HL-60/S4 treated with retinoic acid at 250 ng/mL for 4 days and 3 days (cell line): ENCODE results near the gene PLGLB1.
"Not testable (repeated sequence)": the region's sequence is repeated elsewhere in the genome, so short reads cannot be mapped to it uniquely, and the experiment has no call there.

Source experiments
- in situ Hi-C: fragments of 300-500 bp; cut with MboI; formaldehyde crosslinking; loops from 2 replicates; pipeline ENCODE4 v1.7.0; 2022; ENCODE audit warnings: low sequenced_read_pairs

Gene PLGLB1

GRCh38 chr2:87021744-87022143 is at the start of gene PLGLB1:
PLGLB1 (minus strand) TSS chr2:87021844; CDS start chr2:87021783, 61 bp downstream.
- in situ Hi-C loops, result not testable (repeated sequence)

DNA sequence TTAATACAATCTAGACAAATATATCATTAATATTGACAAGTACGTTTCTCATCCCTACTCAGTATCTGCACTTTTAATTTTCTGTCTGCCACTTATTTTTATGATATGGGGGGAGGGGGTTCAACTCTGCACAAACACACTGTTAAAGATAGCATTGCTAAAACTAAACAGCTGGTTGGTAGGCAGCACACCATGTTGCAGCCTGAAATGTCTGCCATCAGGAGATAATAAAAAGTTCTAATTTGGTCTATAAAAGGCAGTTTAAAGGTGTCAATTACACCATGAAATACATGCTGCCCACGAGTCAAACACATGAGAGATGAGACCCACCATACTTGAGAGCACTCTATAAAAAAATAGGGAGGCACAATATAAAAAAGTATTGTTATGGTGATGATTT is 42.7 kb upstream of the PLGLB1 start:
- in situ Hi-C loops, result not testable (repeated sequence)

DNA sequence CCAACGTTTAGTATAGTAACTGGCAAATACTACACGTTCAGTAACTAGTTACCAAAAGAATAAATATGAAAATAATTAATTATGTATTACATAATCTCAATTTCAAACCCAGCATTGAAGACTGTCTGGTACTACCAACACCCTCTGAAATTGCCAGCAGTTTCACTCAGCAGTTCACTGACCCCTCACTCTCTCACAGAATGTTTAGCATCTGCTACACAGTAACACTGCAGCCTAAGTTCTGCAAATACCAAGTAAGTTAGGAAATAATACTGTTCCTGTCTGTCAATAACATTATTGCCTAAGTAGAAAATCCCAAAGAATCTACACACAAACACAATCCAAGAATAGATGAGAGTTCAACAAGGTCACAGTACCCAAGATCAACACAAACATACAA is 41.8 kb upstream of the PLGLB1 start:
- in situ Hi-C loops, result not testable (repeated sequence)

GRCh38 chr2:87061519-87061918 is 39.9 kb upstream of the PLGLB1 start:
- in situ Hi-C loops, result not testable (repeated sequence)

DNA sequence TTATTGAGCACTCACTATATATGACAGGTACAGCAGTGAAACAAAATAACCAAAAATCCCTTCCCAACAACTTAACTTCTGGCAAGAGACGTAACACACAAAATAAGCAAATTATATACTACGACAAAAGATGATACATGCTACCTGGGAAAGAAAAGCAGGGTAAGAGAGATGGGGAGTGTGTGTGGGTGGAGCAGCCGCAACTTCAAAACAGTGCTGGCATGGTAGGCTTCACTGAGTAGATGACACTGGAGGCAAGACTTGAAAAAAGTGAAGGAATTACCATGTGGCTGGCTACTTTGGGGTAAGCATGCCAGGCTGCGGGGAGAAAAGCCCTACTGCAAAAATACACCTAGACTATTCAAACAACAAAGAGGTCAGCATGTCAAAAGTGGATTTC is 36.0 kb upstream of the PLGLB1 start:
- in situ Hi-C loops, result not testable (repeated sequence)

GRCh38 chr2:87056843-87057242 is 35.2 kb upstream of the PLGLB1 start:
- in situ Hi-C loops, result not testable (repeated sequence)

DNA sequence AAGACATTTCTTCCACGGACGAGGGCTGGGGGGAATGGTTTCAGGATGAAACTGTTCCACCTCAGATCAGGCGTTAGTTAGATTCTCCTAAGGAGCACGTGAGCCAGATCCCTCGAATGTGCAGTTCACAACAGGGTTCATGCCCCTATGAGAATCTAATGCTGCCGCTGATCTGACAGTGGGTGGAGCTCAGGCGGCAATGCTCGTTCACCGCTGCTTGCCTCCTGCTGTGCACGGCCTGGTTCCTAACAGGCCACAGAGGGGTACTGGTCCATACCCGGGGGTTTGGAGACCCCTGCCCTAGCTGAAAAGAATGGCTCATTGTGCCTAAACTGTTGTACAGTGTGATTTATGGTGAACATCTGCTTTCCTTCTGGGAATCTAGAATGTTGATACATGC is 34.8 kb upstream of the PLGLB1 start:
- in situ Hi-C loops, result not testable (repeated sequence)

GRCh38 chr2:87054375-87054774 is 32.7 kb upstream of the PLGLB1 start:
- in situ Hi-C loops, result not testable (repeated sequence)

GRCh38 chr2:87041321-87041978 is 19.8 kb upstream of the PLGLB1 start:
- in situ Hi-C loops, result not testable (repeated sequence)

- in situ Hi-C loops, result not testable (repeated sequence)
Measured at GRCh38 chr2:87028607-87029006, 7.0 kb upstream of the PLGLB1 start.

GRCh38 chr2:87026816-87027215 is 5.2 kb upstream of the PLGLB1 start:
- in situ Hi-C loops, result not testable (repeated sequence)

- in situ Hi-C loops, result not testable (repeated sequence)
Measured at GRCh38 chr2:87025927-87026326, 4.3 kb upstream of the PLGLB1 start.

GRCh38 chr2:87023988-87024615 is 2.5 kb upstream of the PLGLB1 start:
- in situ Hi-C loops, result not testable (repeated sequence)

DNA sequence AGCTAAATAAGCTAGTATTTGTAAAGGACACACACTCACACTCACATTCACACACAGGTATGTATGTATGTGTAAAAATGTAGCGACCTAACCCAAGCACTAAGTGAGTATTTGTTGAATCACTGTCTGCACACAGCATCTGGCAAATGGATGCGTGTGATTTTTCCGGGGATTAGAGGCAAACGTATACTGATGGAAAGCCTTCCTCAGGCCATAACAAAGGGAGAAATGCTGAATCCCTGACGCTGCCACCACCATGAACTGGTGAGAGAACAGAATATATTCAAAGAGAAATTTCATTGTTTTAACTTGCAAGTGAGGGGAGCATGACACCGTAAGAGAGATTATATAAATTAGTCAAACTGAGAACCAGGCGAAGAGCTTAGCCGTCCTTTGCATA is 601 bp downstream of the PLGLB1 start:
- in situ Hi-C loops, result not testable (repeated sequence)

GRCh38 chr2:87019053-87019452 is 2.6 kb downstream of the PLGLB1 start:
- in situ Hi-C loops, result not testable (repeated sequence)

DNA sequence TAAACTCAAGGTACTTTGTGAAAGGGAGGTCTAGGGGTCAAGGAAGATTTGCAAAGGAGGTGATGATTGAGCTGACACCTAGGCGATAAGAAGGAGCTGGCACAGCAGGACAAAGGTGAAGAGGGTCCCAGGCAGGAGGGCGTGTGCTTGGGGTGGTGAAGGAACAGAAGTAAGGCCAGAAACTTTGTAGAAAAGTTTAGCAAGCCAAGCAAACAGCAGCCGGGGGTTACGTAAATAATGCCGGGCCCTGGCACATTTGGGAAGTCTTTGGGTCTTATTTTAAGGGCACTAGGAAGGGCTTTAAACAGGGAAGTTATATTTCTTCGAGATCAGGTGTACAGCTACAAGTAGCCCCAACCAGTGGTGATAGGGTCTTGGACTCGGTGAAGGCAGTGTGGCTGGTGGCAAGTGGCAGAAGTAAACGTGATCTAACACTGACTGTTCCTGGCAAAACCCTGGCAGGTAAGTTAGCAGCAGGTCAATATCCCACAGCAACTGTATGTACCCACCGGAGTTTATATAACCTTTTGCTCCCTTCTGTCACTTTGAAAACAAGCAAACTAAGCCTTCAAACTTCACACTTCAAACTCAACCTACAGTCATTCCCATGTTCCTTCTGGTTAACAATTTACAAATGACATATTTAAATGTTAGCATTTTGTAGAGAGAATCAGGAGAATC is 7.0 kb downstream of the PLGLB1 start:
- in situ Hi-C loops, result not testable (repeated sequence)

- in situ Hi-C loops, result not testable (repeated sequence)
Measured at GRCh38 chr2:87004398-87004797, 17.2 kb downstream of the PLGLB1 start.
